ENCODE results near the gene DLEC1.

Gene DLEC1

GRCh38 chr3:38109580-38110313 lies 70.7 kb downstream of the DLEC1 start:
- DNase-seq (ENCODE audit: low read depth), result no peak

- no peak for DNase-seq (ENCODE audit: low read depth)
These were observed 71.5 kb downstream of the DLEC1 start for GRCh38 chr3:38110314-38111050.

- no peak for DNase-seq (ENCODE audit: low read depth)
These were observed 72.2 kb downstream of the DLEC1 start for GRCh38 chr3:38111201-38111600.

- DNase-seq (ENCODE audit: low read depth), result no peak
These were observed 72.8 kb downstream of the DLEC1 start for GRCh38 chr3:38111696-38112377.

- no peak for DNase-seq (ENCODE audit: low read depth)
These were observed 73.4 kb downstream of the DLEC1 start for GRCh38 chr3:38112378-38112761.

GRCh38 chr3:38114052-38114874 lies 75.3 kb downstream of the DLEC1 start:
- DNase-seq (ENCODE audit: low read depth), result no peak

- DNase-seq (ENCODE audit: low read depth), result no peak
These were observed 76.1 kb downstream of the DLEC1 start for GRCh38 chr3:38114875-38115644.

GRCh38 chr3:38115645-38116427 lies 76.8 kb downstream of the DLEC1 start:
- no peak for DNase-seq (ENCODE audit: low read depth)

GRCh38 chr3:38116471-38117162 lies 77.6 kb downstream of the DLEC1 start:
- peak; percentile 13 for DNase-seq (ENCODE audit: low read depth)

GRCh38 chr3:38117163-38117716 lies 78.2 kb downstream of the DLEC1 start:
- DNase-seq (ENCODE audit: low read depth), result no peak

- peak; percentile 67 for DNase-seq (ENCODE audit: low read depth)
These were observed 78.9 kb downstream of the DLEC1 start for GRCh38 chr3:38117748-38118420.

- DNase-seq (ENCODE audit: low read depth), result no peak
These were observed 79.6 kb downstream of the DLEC1 start for GRCh38 chr3:38118421-38119247.

- no peak for DNase-seq (ENCODE audit: low read depth)
These were observed 80.2 kb downstream of the DLEC1 start for GRCh38 chr3:38119248-38119544.

- no peak for DNase-seq (ENCODE audit: low read depth)
These were observed 81.0 kb downstream of the DLEC1 start for GRCh38 chr3:38119821-38120692.

- no peak for DNase-seq (ENCODE audit: low read depth)
These were observed 81.9 kb downstream of the DLEC1 start for GRCh38 chr3:38120693-38121450.

GRCh38 chr3:38121451-38121831 lies 82.4 kb downstream of the DLEC1 start:
- no peak for DNase-seq (ENCODE audit: low read depth)

Data from ELR (cell line).